Activated T-helper 1 cell treated with anti-CD3 and anti-CD28 coated beads, Interleukin-2, amount 50 U/mL, for 16 hours (primary cell): ENCODE results near the gene CITED2.
"Not testable (repeated sequence)": the region's sequence is repeated elsewhere in the genome, so short reads cannot be mapped to it uniquely, and the experiment has no call there.

Experiments
- DNase-seq, 2 donors: peaks; one replicate each; pipeline ENCODE4 v3.0.0-alpha.2; 2020; ENCODE audit warnings: low read depth in 1 of 2, low spot score in 1 of 2

The CITED2 gene, protein sequence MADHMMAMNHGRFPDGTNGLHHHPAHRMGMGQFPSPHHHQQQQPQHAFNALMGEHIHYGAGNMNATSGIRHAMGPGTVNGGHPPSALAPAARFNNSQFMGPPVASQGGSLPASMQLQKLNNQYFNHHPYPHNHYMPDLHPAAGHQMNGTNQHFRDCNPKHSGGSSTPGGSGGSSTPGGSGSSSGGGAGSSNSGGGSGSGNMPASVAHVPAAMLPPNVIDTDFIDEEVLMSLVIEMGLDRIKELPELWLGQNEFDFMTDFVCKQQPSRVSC

DNA sequence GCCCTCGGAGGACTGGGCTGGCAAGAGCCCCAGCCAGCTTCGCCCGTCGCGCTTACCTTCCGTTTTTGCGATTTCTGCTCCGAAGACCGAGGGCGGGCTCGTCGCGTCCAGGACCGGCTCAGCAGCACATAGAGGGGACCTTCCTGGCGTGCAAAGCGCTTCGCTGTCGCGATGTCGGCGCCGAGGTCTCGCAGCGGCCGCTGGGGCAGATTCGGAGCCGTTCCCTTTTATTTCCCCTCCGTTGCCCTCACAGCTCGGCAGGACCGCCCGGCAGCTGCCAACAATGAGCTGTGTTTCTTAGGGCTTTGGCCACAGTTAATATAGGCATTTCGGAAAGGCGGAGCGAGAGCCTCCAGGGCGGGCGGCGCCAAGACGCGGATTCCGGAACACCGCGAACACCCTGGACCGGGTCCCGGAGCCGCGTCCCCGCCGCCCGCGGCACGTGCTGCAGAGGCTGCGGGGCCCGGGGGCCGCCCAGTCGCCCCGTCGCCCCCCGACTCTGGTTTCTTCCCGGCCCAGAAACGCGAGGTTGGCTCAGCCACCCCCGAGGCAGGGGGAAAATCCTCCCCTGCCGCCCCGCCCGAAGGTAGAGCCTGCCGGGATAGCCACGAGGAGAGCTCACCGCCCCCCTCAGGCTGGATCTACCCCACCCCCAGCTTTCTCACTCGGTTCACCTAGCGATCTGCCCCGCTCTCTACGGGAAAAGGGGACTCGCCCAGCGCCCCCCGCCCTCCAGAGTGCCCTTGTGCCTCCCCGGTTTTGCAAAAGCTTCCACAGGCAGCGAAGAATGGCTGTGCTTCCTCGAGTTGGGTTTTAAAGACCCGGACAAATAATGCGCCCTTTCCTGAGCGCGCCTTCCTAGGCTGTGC is at the start of gene CITED2:
CITED2 (minus strand) TSS at position 292 of the 869 bp plus-strand sequence. CDS start 704 bp downstream, outside the sequence.
- peak; percentile 84 to 87 for DNase-seq

- no peak for DNase-seq
Measured at GRCh38 chr6:139423037-139423703, 48.7 kb upstream of the CITED2 start.

GRCh38 chr6:139422105-139423036 is 47.9 kb upstream of the CITED2 start:
- no peak for DNase-seq

DNA sequence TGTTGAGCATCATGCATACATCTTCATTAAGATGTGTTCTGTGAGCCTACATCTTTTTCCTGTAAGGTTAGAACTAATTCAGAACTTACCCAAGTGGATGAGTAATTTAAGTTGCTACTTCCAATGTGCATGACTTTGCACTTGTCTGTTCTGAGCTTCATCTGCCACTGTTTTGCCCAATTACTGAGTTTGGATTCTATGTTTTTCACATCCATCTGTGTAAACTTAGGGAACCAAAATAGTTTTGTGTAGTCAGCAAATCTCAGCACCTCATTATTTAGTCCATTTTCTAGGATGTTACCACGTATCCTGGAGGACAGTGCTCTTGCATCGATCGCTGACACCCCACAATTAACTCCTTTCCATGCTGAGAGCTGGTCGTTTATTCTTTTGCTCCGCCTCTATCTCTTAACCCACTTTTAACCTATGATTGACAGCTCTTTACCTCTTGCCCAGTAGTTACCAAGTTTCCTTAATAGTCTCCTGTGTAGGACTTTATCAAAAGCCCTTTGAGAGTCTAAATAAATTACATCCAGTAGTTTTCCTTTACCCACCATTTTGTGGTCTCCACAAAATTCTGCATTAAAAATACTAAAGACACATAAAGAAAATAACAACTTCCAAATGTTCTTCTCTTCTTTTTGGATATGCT is 44.2 kb upstream of the CITED2 start:
- DNase-seq, result no peak

DNA sequence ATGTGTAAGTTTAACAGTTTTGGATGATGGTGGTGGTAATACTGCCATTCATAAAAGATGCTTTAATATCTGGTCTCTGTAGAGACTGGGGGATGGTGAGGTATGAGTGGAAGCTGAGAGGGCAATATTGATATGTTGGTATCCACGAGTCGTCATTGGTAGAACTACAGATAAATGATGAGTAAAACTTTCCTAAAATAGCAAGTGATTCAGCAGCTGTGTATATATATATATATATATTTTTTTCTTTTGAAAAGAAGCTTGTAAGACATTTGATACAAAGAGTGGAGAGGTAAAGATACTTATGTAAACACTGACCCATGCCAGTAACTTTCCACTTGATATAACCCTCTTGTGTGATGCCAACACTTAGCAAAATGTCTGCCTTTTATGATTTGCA is 41.7 kb upstream of the CITED2 start:
- no peak for DNase-seq

DNA sequence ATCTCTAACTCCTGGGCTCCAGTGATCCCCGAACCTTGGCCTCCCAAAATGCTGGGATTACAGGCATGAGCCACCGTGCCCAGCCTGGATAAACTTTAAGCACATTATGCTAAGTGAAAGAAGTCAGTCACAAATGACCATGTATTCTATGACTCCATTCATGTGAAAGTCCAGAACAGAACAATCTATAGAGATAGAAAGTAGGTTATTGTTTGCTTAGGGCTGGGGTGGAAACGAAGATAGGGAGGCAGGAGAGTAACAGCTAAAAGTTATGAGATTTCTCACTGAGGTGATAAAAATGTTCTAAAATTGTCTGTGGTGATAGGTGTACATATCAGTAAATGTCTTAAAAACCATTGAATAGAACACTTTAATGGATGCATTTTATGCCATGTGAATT is 40.9 kb upstream of the CITED2 start:
- DNase-seq, result no peak

- DNase-seq, result not testable (repeated sequence)
Measured at GRCh38 chr6:139412103-139412502, 37.7 kb upstream of the CITED2 start.

DNA sequence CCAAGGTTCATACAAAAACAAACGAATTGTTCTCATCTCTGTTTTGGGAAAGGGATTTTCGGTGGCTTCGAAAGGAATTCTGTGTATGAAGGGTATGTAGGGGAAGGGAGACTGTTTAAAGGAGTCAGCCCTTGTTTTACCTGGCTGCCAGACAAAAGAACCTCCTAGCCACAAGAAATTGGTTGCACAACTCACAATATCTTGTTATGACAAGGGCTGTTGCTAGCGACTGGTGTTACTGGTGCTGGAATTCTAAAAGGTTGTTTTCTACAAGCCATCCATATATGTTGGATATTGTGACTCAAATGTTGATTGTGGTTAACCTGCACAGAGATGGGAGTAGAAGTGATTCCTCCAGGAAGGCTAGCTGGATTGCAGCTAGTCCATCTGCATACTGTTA is 34.6 kb upstream of the CITED2 start:
- no peak for DNase-seq

GRCh38 chr6:139407718-139408222 is 33.3 kb upstream of the CITED2 start:
- no peak for DNase-seq

GRCh38 chr6:139406577-139407343 is 32.3 kb upstream of the CITED2 start:
- no peak for DNase-seq

DNA sequence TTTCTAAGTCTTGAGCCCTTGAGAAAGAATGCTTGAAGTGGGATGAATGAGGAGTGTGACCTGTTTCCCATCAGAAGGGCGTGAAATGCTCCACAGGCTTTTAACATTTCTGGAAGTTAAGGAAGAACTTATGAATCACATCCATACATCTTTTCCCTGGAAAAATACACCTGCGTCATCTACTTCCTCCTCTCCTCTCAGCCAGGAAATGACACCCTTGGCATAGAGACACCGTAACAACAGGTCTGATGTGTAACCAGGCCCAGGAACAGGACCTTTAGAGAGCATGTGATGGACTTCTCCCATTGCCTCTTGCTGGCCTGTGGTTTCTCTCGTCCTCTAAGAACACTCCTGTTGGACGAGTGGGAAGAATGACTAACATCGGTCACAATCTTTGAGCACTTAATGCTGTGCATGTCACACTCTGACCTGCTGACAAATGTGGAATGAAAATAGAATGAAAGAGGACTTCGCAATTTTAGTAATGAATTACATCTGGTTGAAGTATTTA is 28.5 kb upstream of the CITED2 start:
- no peak for DNase-seq

- no peak for DNase-seq
Measured at GRCh38 chr6:139398658-139399057, 24.2 kb upstream of the CITED2 start.

- DNase-seq, result no peak
Measured at GRCh38 chr6:139395891-139396301, 21.4 kb upstream of the CITED2 start.

GRCh38 chr6:139395371-139395770 is 20.9 kb upstream of the CITED2 start:
- DNase-seq, result no peak

GRCh38 chr6:139394027-139394649 is 19.7 kb upstream of the CITED2 start:
- no peak for DNase-seq

- no peak for DNase-seq
Measured at GRCh38 chr6:139392794-139393193, 18.3 kb upstream of the CITED2 start.

DNA sequence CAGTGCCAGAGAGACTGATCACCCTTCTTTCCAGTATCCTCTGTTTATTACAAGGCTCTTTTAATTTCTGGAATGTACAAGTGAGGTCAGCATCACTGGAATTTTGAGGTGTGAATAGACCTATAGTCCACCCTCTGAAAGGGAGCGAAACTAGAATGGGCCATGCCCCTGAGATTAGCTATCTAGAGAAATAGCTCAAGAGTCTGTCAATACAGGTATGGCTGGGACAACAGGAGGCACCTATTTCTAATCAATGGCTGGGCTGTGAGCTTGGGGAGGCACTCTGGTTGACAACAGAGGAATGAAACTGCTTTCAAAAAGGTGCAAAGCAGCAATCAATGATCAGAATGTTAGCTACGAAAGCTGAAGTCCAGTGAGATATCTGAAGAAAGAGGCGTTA is 17.3 kb upstream of the CITED2 start:
- no peak for DNase-seq

DNA sequence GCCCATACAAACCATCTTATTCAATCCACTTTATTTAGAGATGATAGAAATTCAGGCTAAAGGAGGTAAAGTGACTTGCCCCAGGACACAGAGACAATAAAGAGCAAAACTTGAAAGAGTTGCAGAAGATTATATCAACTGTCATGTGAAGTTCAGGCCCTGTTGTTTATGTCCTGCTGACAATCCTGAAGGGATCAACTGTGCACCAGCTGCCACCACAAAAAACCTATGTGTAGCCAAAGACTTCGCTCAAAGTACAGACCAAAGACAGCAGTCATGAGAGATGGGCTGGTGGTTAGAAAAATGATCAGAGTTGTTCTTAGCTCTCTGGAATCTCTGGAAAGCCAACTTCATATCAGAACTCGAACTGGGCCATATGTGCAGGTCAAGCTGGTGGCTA is 16.0 kb upstream of the CITED2 start:
- DNase-seq, result no peak

GRCh38 chr6:139388384-139388783 is 13.9 kb upstream of the CITED2 start:
- no peak for DNase-seq
